SH-SY5Y (cell line): ENCODE measurements around the gene ICE1.

Experiments
- GATA2 ChIP-seq: IDR thresholded peaks from 2 replicates; pipeline ENCODE4 v1.6.1; 2011; ENCODE audit warnings: mild to moderate bottlenecking, low read depth, low read length
- GATA3 ChIP-seq: IDR thresholded peaks from 2 replicates; pipeline ENCODE4 v1.6.1; 2011; ENCODE audit warnings: low read depth, mild to moderate bottlenecking, low read length, moderate library complexity

GRCh38 chr5:5486122-5486521, 63.6 kb downstream of the ICE1 start:
- TF ChIP-seq GATA2 (no peak), GATA3 (no peak)
